Endothelial cell of umbilical vein (primary cell): ENCODE data around the gene LIX1. TPM values are rescaled to one million over a fixed set of nuclear protein-coding genes. Genes with fewer than 3 reads are reported as not detected.

Experiments used
- BruUV-seq: library from RNA; stranded (reverse); fragments of 400-500 nt; replicated peaks from 2 replicates; lab custom pipeline; 2021; lab: Mats Ljungman, UMichigan
- CTCF ChIA-PET: fragments of 300-600, 350-600 bp; sonication (Branson Sonifier 250); formaldehyde crosslinking; loops from one replicate; lab custom pipeline; 2021; ENCODE audit warnings: antibody characterized with exemption, inconsistent platforms; lab: Charles Lee
- POLR2A ChIA-PET: fragments of 300-600, 350-600 bp; sonication (Branson Sonifier 250); formaldehyde crosslinking; loops from one replicate; lab custom pipeline; 2021; ENCODE audit warnings: antibody characterized with exemption, inconsistent platforms; lab: Charles Lee
- DNase-seq: peaks from one replicate; pipeline ENCODE4 v3.0.0-alpha.2; 2011; ENCODE audit warnings: low read depth, low spot score
- FAIRE-seq: peaks from 2 replicates; lab custom pipeline; 2011; peaks lifted over from hg19 to GRCh38; lab: Jason Lieb, UNC
- H2AFZ ChIP-seq: 2 replicates; pipeline ENCODE4 v1.6.0; 2012; ENCODE audit warnings: low read depth, low read length, control low read depth, inconsistent platforms
- H3K27ac ChIP-seq: 2 replicates; pipeline ENCODE4 v1.5.1; 2011; ENCODE audit warnings: low read depth, mild to moderate bottlenecking, control low read depth, low read length, moderate library complexity; ENCODE audit not compliant: insufficient read depth
- H3K27me3 ChIP-seq, 2 experiments: 2 replicates each; pipeline versions ENCODE4 v1.6.0 to v1.6.1; 2011; ENCODE audit warnings: low read length in 2 of 2, mixed read lengths in 1 of 2; ENCODE audit not compliant: control insufficient read depth in 2 of 2, insufficient read depth in 2 of 2
- H3K36me3 ChIP-seq, 2 experiments: 2 replicates in 1 of 2; 3 replicates in 1 of 2; pipeline ENCODE4 v1.5.1; 2011; ENCODE audit warnings: low read length in 2 of 2, mild to moderate bottlenecking in 1 of 2, moderate library complexity in 1 of 2; ENCODE audit not compliant: control insufficient read depth in 2 of 2, insufficient read depth in 2 of 2; ENCODE audit errors: extremely low read depth in 1 of 2
- H3K4me1 ChIP-seq: 3 replicates; pipeline ENCODE4 v1.5.1; 2011; ENCODE audit warnings: mild to moderate bottlenecking, low read length; ENCODE audit not compliant: control insufficient read depth, insufficient read depth; ENCODE audit errors: extremely low read depth
- H3K4me2 ChIP-seq: 2 replicates; pipeline ENCODE4 v1.6.1; 2011; ENCODE audit warnings: low read length, control low read depth, mixed read lengths; ENCODE audit not compliant: insufficient read depth
- H3K4me3 ChIP-seq, 3 experiments: fragments of 200-600 bp in 1 of 3; sonication (generic), shearing (Covaris generic) in 1 of 3; replicated peaks in 1 of 3; 2 replicates each; pipeline ENCODE4 v1.5.1; 2011 to 2016; ENCODE audit warnings: control low read depth in 3 of 3, low read length in 3 of 3, mild to moderate bottlenecking in 2 of 3, inconsistent platforms in 1 of 3, low read depth in 1 of 3, moderate library complexity in 1 of 3; ENCODE audit not compliant: insufficient read depth in 1 of 3
- H3K79me2 ChIP-seq: 2 replicates; pipeline ENCODE4 v1.6.0; 2012; ENCODE audit warnings: low read length, inconsistent platforms; ENCODE audit not compliant: control insufficient read depth, insufficient read depth
- H3K9ac ChIP-seq: replicated peaks from 2 replicates; pipeline ENCODE3; 2011; ENCODE audit warnings: low read length, control low read depth; ENCODE audit not compliant: insufficient read depth; ENCODE audit errors: extremely low read depth
- H3K9me1 ChIP-seq: replicated peaks from 3 replicates; pipeline ENCODE4 v1.6.0; 2011; ENCODE audit warnings: mild to moderate bottlenecking, low read length; ENCODE audit not compliant: control insufficient read depth, insufficient read depth; ENCODE audit errors: extremely low read depth
- H3K9me3 ChIP-seq: replicated peaks from 2 replicates; pipeline ENCODE4 v1.5.1; 2012; ENCODE audit warnings: low read length, inconsistent platforms; ENCODE audit not compliant: control insufficient read depth, insufficient read depth
- H4K20me1 ChIP-seq: replicated peaks from 2 replicates; pipeline ENCODE3; 2011; ENCODE audit warnings: mild to moderate bottlenecking, low read length; ENCODE audit not compliant: control insufficient read depth, insufficient read depth; ENCODE audit errors: extremely low read depth
- EZH2 ChIP-seq: IDR thresholded peaks from 2 replicates; pipeline ENCODE4 v1.6.1; 2012; ENCODE audit warnings: borderline replicate concordance, low read depth, mild to moderate bottlenecking, moderate library complexity, low read length, inconsistent platforms; ENCODE audit not compliant: severe bottlenecking
- FOS ChIP-seq: IDR thresholded peaks from 2 replicates; pipeline ENCODE4 v1.6.1; 2011; ENCODE audit warnings: mild to moderate bottlenecking, low read length, moderate library complexity, borderline replicate concordance; ENCODE audit not compliant: insufficient read depth
- GATA2 ChIP-seq: IDR thresholded peaks from 2 replicates; pipeline ENCODE4 v1.7.0; 2011; ENCODE audit warnings: low read depth, mild to moderate bottlenecking, moderate library complexity, mixed read lengths, low read length; ENCODE audit not compliant: insufficient read length, insufficient read depth
- JUN ChIP-seq: IDR thresholded peaks from 2 replicates; pipeline ENCODE4 v1.6.1; 2011; ENCODE audit warnings: borderline replicate concordance, low read depth; ENCODE audit not compliant: insufficient read length, insufficient read depth
- MYC ChIP-seq: IDR thresholded peaks from one replicate; pipeline ENCODE4 v1.6.1; 2011; ENCODE audit warnings: mild to moderate bottlenecking, low read depth, low read length
- POLR2A ChIP-seq: IDR thresholded peaks from 2 replicates; pipeline ENCODE4 v1.6.1; 2012; ENCODE audit warnings: low read depth, mild to moderate bottlenecking, control low read depth, low read length
- POLR2AphosphoS5 ChIP-seq: IDR thresholded peaks from 2 replicates; pipeline ENCODE4 v1.6.1; 2012; ENCODE audit warnings: low read depth, mild to moderate bottlenecking, control low read depth, low read length, moderate library complexity; ENCODE audit not compliant: insufficient read depth
- dilution Hi-C: fragments of 300-500 bp; cut with MboI; formaldehyde crosslinking; loops from one replicate; pipeline ENCODE4 v1.15.0; 2019; ENCODE audit warnings: low sequenced_read_pairs; ENCODE audit not compliant: extremely low pct_ligation_motif_present
- intact Hi-C: fragments of 100-400 bp; cut with micrococcal nuclease; formaldehyde crosslinking; loops from one replicate; pipeline ENCODE4 v1.10.0; 2022
- polyA plus RNA-seq, 4 experiments: library from polyadenylated mRNA; depleted of rRNA in 3 of 4; stranded (reverse) in 3 of 4; unstranded in 1 of 4; fragments of >200 nt; gene quantifications; 2 replicates each; pipeline versions ENCODE4 v1.2.1 to v1.2.3, GENCODE V29; 2011 to 2012; ENCODE audit warnings: missing spikeins in 1 of 4
- total RNA-seq: library from RNA; stranded (reverse); gene quantifications from 2 replicates; pipeline ENCODE4 v1.2.3, GENCODE V29; 2021
- TF ChIP-seq, protein P1 (sequence below), 2 donors: IDR thresholded peaks; 1 replicate in 1 of 2; 2 replicates in 1 of 2; pipeline ENCODE4 v1.5.1; 2011; ENCODE audit warnings: low read length in 2 of 2, mild to moderate bottlenecking in 2 of 2, moderate library complexity in 2 of 2, control low read depth in 1 of 2, inconsistent platforms in 1 of 2, low read depth in 1 of 2; ENCODE audit not compliant: insufficient read depth in 1 of 2; ENCODE audit errors: extremely low read depth in 1 of 2
- TF ChIP-seq, protein P2 (sequence below): IDR thresholded peaks from 2 replicates; pipeline ENCODE4 v1.6.1; 2011; ENCODE audit not compliant: insufficient read depth, insufficient read length

Gene LIX1
- total and polyA plus RNA-seq, 2 donors (not counting 3 experiments of a cell fraction or from before 2014, with no cell fraction given), result not detected

DNA sequence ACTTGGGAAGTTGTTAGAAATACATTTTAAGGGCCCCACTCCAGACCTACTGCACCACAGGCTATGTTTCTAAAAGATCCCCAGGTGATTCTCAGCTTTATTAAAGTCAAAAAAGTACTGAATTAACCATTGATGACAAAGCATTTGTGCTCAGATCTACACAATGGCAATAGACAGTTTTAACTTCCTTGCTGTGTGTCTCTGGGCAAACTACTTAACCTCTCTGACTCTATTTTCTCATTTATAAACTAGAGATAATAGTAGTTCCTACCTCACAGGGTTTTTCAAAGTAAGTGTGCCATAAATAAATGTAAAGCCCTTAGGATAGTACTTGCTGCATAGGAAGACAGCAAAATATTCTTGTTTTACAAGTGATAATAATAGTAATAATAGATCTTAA lies 66.3 kb downstream of the LIX1 start:
- ChIA-PET CTCF (no interaction called here), POLR2A (no interaction called here)
- H3K27me3 ChIP-seq, result peaks cover 0 to 4% of the 10 kb centered on the region in 2 experiments
- FAIRE-seq (no peak), DNase-seq (no peak)
- H4K20me1 ChIP-seq, result no peaks in the 10 kb centered on the region
- TF ChIP-seq FOS (no peak), JUN (no peak), POLR2A (no peak), GATA2 (no peak), MYC (no peak), POLR2AphosphoS5 (no peak)
- TF ChIP-seq, protein P1, sequence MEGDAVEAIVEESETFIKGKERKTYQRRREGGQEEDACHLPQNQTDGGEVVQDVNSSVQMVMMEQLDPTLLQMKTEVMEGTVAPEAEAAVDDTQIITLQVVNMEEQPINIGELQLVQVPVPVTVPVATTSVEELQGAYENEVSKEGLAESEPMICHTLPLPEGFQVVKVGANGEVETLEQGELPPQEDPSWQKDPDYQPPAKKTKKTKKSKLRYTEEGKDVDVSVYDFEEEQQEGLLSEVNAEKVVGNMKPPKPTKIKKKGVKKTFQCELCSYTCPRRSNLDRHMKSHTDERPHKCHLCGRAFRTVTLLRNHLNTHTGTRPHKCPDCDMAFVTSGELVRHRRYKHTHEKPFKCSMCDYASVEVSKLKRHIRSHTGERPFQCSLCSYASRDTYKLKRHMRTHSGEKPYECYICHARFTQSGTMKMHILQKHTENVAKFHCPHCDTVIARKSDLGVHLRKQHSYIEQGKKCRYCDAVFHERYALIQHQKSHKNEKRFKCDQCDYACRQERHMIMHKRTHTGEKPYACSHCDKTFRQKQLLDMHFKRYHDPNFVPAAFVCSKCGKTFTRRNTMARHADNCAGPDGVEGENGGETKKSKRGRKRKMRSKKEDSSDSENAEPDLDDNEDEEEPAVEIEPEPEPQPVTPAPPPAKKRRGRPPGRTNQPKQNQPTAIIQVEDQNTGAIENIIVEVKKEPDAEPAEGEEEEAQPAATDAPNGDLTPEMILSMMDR (IDR thresholded peaks at IDR 0.05; ENCODE audit: extremely low read depth in 1 of 2, insufficient read depth in 1 of 2, low read depth in 1 of 2, low read length in 2 of 2), result no peak
- intact Hi-C loops, result no loop called here
- no peak overlapping the region for H2AFZ ChIP-seq
- H3K9me1 ChIP-seq, result no peaks in the 10 kb centered on the region
- H3K9me3 ChIP-seq, result no peaks in the 10 kb centered on the region
- no peak overlapping the region for H3K4me3 ChIP-seq
- H3K9ac ChIP-seq, result no peak overlapping the region
- no TSS peak for BruUV-seq
- dilution Hi-C loops, result no loop called here
- no peaks in the 10 kb centered on the region for H3K79me2 ChIP-seq
- no peaks in the 10 kb centered on the region for H3K4me1 ChIP-seq
- H3K27ac ChIP-seq, result no peak overlapping the region
- no peaks in the 10 kb centered on the region for H3K36me3 ChIP-seq
- H3K4me2 ChIP-seq, result no peak overlapping the region

DNA sequence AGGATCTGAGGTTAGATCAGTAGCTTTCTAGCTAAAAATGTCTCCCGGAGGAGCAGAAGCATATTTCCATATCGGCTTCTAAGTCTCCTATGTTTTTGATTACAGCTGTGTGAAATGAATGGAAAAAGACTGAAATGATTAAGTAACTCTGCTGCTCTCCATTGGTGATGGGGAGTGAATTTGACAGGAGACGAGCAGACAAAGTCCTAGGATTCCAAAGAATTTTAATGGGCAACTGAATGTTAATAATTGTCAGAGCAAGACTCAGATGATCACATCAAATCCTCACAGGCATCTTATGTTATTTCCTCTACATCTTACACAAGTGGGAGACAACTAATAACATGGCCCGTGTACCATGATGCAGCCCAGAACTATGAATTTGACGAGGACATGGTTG lies 66.8 kb downstream of the LIX1 start:
- Histone ChIP-seq H3K9me1 (no peaks in the 10 kb centered on the region), H3K4me3 (no peak overlapping the region), H3K27ac (no peak overlapping the region), H3K79me2 (no peaks in the 10 kb centered on the region), H4K20me1 (no peaks in the 10 kb centered on the region), H3K9ac (no peak overlapping the region), H3K4me1 (no peaks in the 10 kb centered on the region), H3K27me3 (peaks cover 0 to 6% of the 10 kb centered on the region in 2 experiments), H3K4me2 (no peak overlapping the region), H2AFZ (no peak overlapping the region), H3K9me3 (no peaks in the 10 kb centered on the region), H3K36me3 (no peaks in the 10 kb centered on the region)
- ChIA-PET CTCF (interaction anchor here (1.4 kb wide), 1 partner anchor 67 kb away, joined by 4 read pairs; the partner anchor contains the start of gene LIX1), POLR2A (no interaction called here)
- no peak for FAIRE-seq
- no peak for DNase-seq
- BruUV-seq, result no TSS peak
- dilution Hi-C loops, result no loop called here
- intact Hi-C loops, result no loop called here
- TF ChIP-seq GATA2, result no peak
- TF ChIP-seq, protein P2, sequence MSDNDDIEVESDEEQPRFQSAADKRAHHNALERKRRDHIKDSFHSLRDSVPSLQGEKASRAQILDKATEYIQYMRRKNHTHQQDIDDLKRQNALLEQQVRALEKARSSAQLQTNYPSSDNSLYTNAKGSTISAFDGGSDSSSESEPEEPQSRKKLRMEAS, result no peak
- no peak for TF ChIP-seq JUN
- no peak for TF ChIP-seq POLR2AphosphoS5
- TF ChIP-seq, protein P1 (IDR thresholded peaks at IDR 0.05; ENCODE audit: extremely low read depth in 1 of 2, insufficient read depth in 1 of 2, low read depth in 1 of 2, low read length in 2 of 2), result no peak
- no peak for TF ChIP-seq MYC
- no peak for TF ChIP-seq POLR2A
- TF ChIP-seq EZH2, result no peak
- no peak for TF ChIP-seq FOS
